AG04450 (cell line): ENCODE results near the gene LY6G6D. TPM values are rescaled to one million over a fixed set of nuclear protein-coding genes. Genes with fewer than 3 reads are reported as not detected.
A peak's percentile ranks its signal among the peaks of the same experiment; 100 is the strongest.

Source experiments
- CTCF ChIA-PET: fragments of 300-600, 350-600 bp; formaldehyde crosslinking; extraction: SDS; loops from one replicate; lab custom pipeline; 2022; ENCODE audit warnings: antibody characterized with exemption, inconsistent platforms; lab: Charles Lee
- POLR2A ChIA-PET: fragments of 350-600 bp; formaldehyde crosslinking; extraction: SDS; loops from one replicate; lab custom pipeline; 2021; ENCODE audit warnings: antibody characterized with exemption, inconsistent platforms; lab: Yijun Ruan, JAX
- DNase-seq: peaks from one replicate; pipeline ENCODE4 v3.0.0-alpha.2; 2011; ENCODE audit warnings: low read depth, low spot score
- H3K27ac ChIP-seq: one replicate; pipeline ENCODE4 v1.5.1; 2012; ENCODE audit warnings: low read depth, low read length, control low read depth
- H3K27me3 ChIP-seq: one replicate; pipeline ENCODE4 v1.6.0; 2012; ENCODE audit warnings: low read length; ENCODE audit not compliant: control insufficient read depth, insufficient read depth
- H3K4me3 ChIP-seq: 2 replicates; pipeline ENCODE4 v1.5.1; 2011; ENCODE audit warnings: mild to moderate bottlenecking, low read depth, low read length, control low read depth
- H3K9me3 ChIP-seq: 2 replicates; pipeline ENCODE4 v1.5.1; 2012; ENCODE audit warnings: low read length; ENCODE audit not compliant: control insufficient read depth, insufficient read depth
- CTCF ChIP-seq: IDR thresholded peaks from 2 replicates; pipeline ENCODE4 v1.5.1; 2011; ENCODE audit warnings: low read depth, low read length, control low read depth, inconsistent platforms
- polyA plus RNA-seq: library from polyadenylated mRNA; depleted of rRNA; stranded (reverse); fragments of >200 nt; gene quantifications from 2 replicates; pipeline ENCODE4 v1.2.3, GENCODE V29; 2011

The LY6G6D gene
- polyA plus RNA-seq, 1 experiment, result not detected

- Histone ChIP-seq H3K9me3 (peaks cover 4% of the 10 kb centered on the region; the same call in 1 of the 2 replicates), H3K27me3 (no peaks in the 10 kb centered on the region), H3K4me3 (peak overlapping the region; percentile 96), H3K27ac (peak overlapping the region; percentile 52)
- CTCF ChIA-PET, result no interaction called here
- POLR2A ChIA-PET, result interaction anchor here (1.0 to 2.6 kb wide), 3 partner anchors 81 to 129 kb away, joined by 3 to 14 read pairs (median 4); partner anchors contain the start of genes HSPA1A, HSPA1B, HSPA1L and NEU1
- no peak for TF ChIP-seq CTCF
- DNase-seq, result no peak
Measured at GRCh38 chr6:31734247-31734820, 19.2 kb downstream of the LY6G6D start.

GRCh38 chr6:31734821-31735406 lies 19.8 kb downstream of the LY6G6D start:
- peaks cover 2% of the 10 kb centered on the region; the same call in 1 of the 2 replicates for H3K9me3 ChIP-seq
- TF ChIP-seq CTCF, result no peak
- H3K27me3 ChIP-seq, result no peaks in the 10 kb centered on the region
- POLR2A ChIA-PET, result interaction anchor here (0.5 to 2.6 kb wide), 5 partner anchors 70 to 128 kb away, joined by 3 to 14 read pairs (median 4); partner anchors contain the start of genes HSPA1A, HSPA1B, HSPA1L and NEU1
- peak overlapping the region; percentile 96 for H3K4me3 ChIP-seq
- peak overlapping the region; percentile 52 for H3K27ac ChIP-seq
- no peak for DNase-seq
- CTCF ChIA-PET, result interaction anchor here (0.5 to 1.9 kb wide), 4 partner anchors 38 to 88 kb away, joined by 3 to 9 read pairs (median 4); no protein-coding TSS in a partner anchor

- CTCF ChIA-PET, result interaction anchor here (1.2 to 1.9 kb wide), 3 partner anchors 55 to 60 kb away, joined by 3 to 9 read pairs (median 3); partner anchors contain the start of gene VARS1
- H3K27ac ChIP-seq, result peak within 1 kb of the TSS; percentile 78
- no peak for DNase-seq
- no peaks in the 10 kb centered on the region; the same call in 1 of the 2 replicates for H3K9me3 ChIP-seq
- no peak for TF ChIP-seq CTCF
- H3K4me3 ChIP-seq, result peak within 1 kb of the TSS; percentile 96
- POLR2A ChIA-PET, result interaction anchor here (0.5 to 2.6 kb wide), 7 partner anchors 11 to 161 kb away, joined by 3 to 14 read pairs (median 4); partner anchors contain the start of genes EHMT2, HSPA1A, HSPA1B and HSPA1L
- no peaks in the 10 kb centered on the region for H3K27me3 ChIP-seq
Measured at GRCh38 chr6:31736021-31736767, 21.0 kb downstream of the LY6G6D start, which contains the start of gene CLIC1. CLIC1 (minus strand) TSS chr6:31736530; CDS start chr6:31736300, 230 bp downstream.

- no peak for TF ChIP-seq CTCF
- POLR2A ChIA-PET, result interaction anchor here (0.6 to 2.6 kb wide), 6 partner anchors 11 to 161 kb away, joined by 3 to 14 read pairs (median 4); partner anchors contain the start of genes EHMT2, HSPA1A, HSPA1B and HSPA1L
- H3K9me3 ChIP-seq, result no peaks in the 10 kb centered on the region; the same call in 1 of the 2 replicates
- H3K27ac ChIP-seq, result peak overlapping the region; percentile 78
- peak overlapping the region; percentile 96 for H3K4me3 ChIP-seq
- no peaks in the 10 kb centered on the region for H3K27me3 ChIP-seq
- CTCF ChIA-PET, result interaction anchor here (1.5 to 1.9 kb wide), 2 partner anchors 54 to 59 kb away, joined by 3 to 9 read pairs; partner anchors contain the start of gene VARS1
- no peak for DNase-seq
Measured at GRCh38 chr6:31736768-31737314, 21.7 kb downstream of the LY6G6D start.
